ENCODE data around the gene AK1. TPM values are rescaled to one million over a fixed set of nuclear protein-coding genes. Genes with fewer than 3 reads are reported as not detected.

AK1 gene
- total RNA-seq, 2 donors from 2014 or later: 19.0 to 22.8 TPM

- WGBS, 2 experiments (ENCODE audit: insufficient coverage in 1 of 2, insufficient read length in 1 of 2): 92 to 95% methylated on average over 16 to 30 of the region's 30 CpGs
- peak; percentile 68 for DNase-seq
- Histone ChIP-seq H3K27ac (ENCODE audit: low read depth, low read length) (no peak overlapping the region), H3K4me3 (ENCODE audit: low read length) (no peak overlapping the region), H3K27me3 (ENCODE audit: control insufficient read depth, insufficient read depth, low read length, poor library complexity, severe bottlenecking) (no peaks in the 10 kb centered on the region), H3K4me1 (ENCODE audit: control insufficient read depth, insufficient read depth, low read length) (peaks cover 9% of the 10 kb centered on the region), H3K9ac (ENCODE audit: extremely low read depth, low read length, poor library complexity, severe bottlenecking) (no peak overlapping the region), H3K36me3 (ENCODE audit: control insufficient read depth, insufficient read depth, low read length) (no peaks in the 10 kb centered on the region), H3K9me3 (ENCODE audit: control insufficient read depth, low read length) (no peaks in the 10 kb centered on the region)
- no peaks in the 10 kb centered on the region for H3K9me3 Mint-ChIP-seq
- no peaks in the 10 kb centered on the region for H3K27me3 Mint-ChIP-seq (ENCODE audit: insufficient read depth)
- TF ChIP-seq CTCF (conservative IDR thresholded peaks at IDR 0.05): no peak
- H3K27ac Mint-ChIP-seq: peak overlapping the region; percentile 30
- no peak overlapping the region for H3K4me3 Mint-ChIP-seq
- H3K36me3 Mint-ChIP-seq (ENCODE audit: low read depth): no peaks in the 10 kb centered on the region
- H3K4me1 Mint-ChIP-seq: peaks cover 17% of the 10 kb centered on the region
These were observed 9.9 kb downstream of the AK1 start for GRCh38 chr9:127867356-127868277.

GRCh38 chr9:127866535-127866934 is 10.9 kb downstream of the AK1 start:
- H3K27me3 Mint-ChIP-seq (ENCODE audit: insufficient read depth): no peaks in the 10 kb centered on the region
- no peaks in the 10 kb centered on the region for H3K9me3 ChIP-seq (ENCODE audit: control insufficient read depth, low read length)
- H3K4me1 Mint-ChIP-seq: peaks cover 18% of the 10 kb centered on the region
- no peak for DNase-seq
- no peaks in the 10 kb centered on the region for H3K36me3 Mint-ChIP-seq (ENCODE audit: low read depth)
- 91 to 97% methylated on average over 6 to 13 of the region's 13 CpGs for WGBS, 2 experiments (ENCODE audit: insufficient coverage in 1 of 2, insufficient read length in 1 of 2)
- no peak overlapping the region for H3K27ac Mint-ChIP-seq
- no peaks in the 10 kb centered on the region for H3K9me3 Mint-ChIP-seq
- no peak overlapping the region for H3K9ac ChIP-seq (ENCODE audit: extremely low read depth, low read length, poor library complexity, severe bottlenecking)
- H3K36me3 ChIP-seq (ENCODE audit: control insufficient read depth, insufficient read depth, low read length): no peaks in the 10 kb centered on the region
- H3K27me3 ChIP-seq (ENCODE audit: control insufficient read depth, insufficient read depth, low read length, poor library complexity, severe bottlenecking): no peaks in the 10 kb centered on the region
- no peak overlapping the region for H3K4me3 Mint-ChIP-seq
- H3K27ac ChIP-seq (ENCODE audit: low read depth, low read length): no peak overlapping the region
- no peak for TF ChIP-seq CTCF (conservative IDR thresholded peaks at IDR 0.05)
- no peak overlapping the region for H3K4me3 ChIP-seq (ENCODE audit: low read length)
- peaks cover 14% of the 10 kb centered on the region for H3K4me1 ChIP-seq (ENCODE audit: control insufficient read depth, insufficient read depth, low read length)

- no peaks in the 10 kb centered on the region for H3K9me3 ChIP-seq (ENCODE audit: control insufficient read depth, low read length)
- H3K27me3 ChIP-seq (ENCODE audit: control insufficient read depth, insufficient read depth, low read length, poor library complexity, severe bottlenecking): no peaks in the 10 kb centered on the region
- H3K4me3 ChIP-seq (ENCODE audit: low read length): no peak overlapping the region
- H3K9ac ChIP-seq (ENCODE audit: extremely low read depth, low read length, poor library complexity, severe bottlenecking): no peak overlapping the region
- Mint-ChIP-seq H3K27me3 (ENCODE audit: insufficient read depth) (no peaks in the 10 kb centered on the region), H3K4me3 (no peak overlapping the region), H3K9me3 (no peaks in the 10 kb centered on the region), H3K27ac (no peak overlapping the region), H3K36me3 (ENCODE audit: low read depth) (no peaks in the 10 kb centered on the region), H3K4me1 (peaks cover 18% of the 10 kb centered on the region)
- no peak for DNase-seq
- H3K27ac ChIP-seq (ENCODE audit: low read depth, low read length): peak overlapping the region; percentile 50
- TF ChIP-seq CTCF (conservative IDR thresholded peaks at IDR 0.05): peak; percentile 52
- 80 to 84% methylated on average over 14 to 19 of the region's 19 CpGs for WGBS, 2 experiments (ENCODE audit: insufficient coverage in 1 of 2, insufficient read length in 1 of 2)
- H3K36me3 ChIP-seq (ENCODE audit: control insufficient read depth, insufficient read depth, low read length): no peaks in the 10 kb centered on the region
- H3K4me1 ChIP-seq (ENCODE audit: control insufficient read depth, insufficient read depth, low read length): peaks cover 14% of the 10 kb centered on the region
These were observed 11.6 kb downstream of the AK1 start for GRCh38 chr9:127865645-127866464.

Data from endodermal cell (in vitro differentiated cells).